Limb (tissue), 2 donors: Measurements from ENCODE around the gene SMG6.
"Not testable (repeated sequence)": the region's sequence is repeated elsewhere in the genome, so short reads cannot be mapped to it uniquely, and the experiment has no call there.

Source experiments
- DNase-seq, 2 donors: peaks; one replicate each; pipeline ENCODE4 v3.0.0-alpha.2; 2016; ENCODE audit errors: extremely low spot score in 2 of 2

Gene SMG6

DNA sequence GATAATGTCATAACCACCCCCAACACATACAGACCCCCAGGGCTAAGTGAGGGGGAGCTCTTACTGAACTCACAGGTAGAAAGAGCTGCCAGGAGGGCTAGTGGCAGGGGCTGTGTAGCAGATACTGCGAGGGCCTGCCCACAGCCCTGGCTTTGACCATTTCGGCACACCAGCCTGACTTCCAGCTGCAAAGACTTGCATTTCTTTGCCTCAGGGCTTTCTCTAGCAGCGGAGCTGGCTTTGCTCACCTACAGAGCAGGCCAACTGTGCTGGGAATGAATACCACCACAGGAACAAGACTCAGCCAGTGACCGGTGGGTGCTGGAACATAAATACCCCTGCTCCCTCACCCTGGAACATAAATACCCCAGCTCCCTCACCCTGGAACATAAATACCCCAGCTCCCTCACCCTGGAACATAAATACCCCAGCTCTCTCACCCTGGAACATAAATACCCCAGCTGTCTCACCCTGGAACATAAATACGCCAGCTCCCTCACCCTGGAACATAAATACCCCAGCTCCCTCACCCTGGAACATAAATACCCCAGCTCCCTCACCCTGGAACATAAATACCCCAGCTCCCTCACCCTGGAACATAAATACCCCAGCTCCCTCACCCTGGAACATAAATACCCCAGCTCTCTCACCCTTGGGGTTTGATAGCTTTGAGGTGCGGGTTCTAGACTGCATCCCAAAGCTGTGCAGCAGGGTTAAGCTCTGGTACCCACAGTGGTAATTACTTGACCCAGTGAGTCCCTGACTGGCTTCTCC, 290.2 kb downstream of the SMG6 start:
- DNase-seq: not testable (repeated sequence)

GRCh38 chr17:2012499-2012898, 291.1 kb downstream of the SMG6 start:
- DNase-seq: no peak

- no peak for DNase-seq
Observed at GRCh38 chr17:2011411-2012371, 291.9 kb downstream of the SMG6 start.
